Posterior vena cava (tissue), 2 donors: Measurements from ENCODE around the gene C1orf159. TPM values are rescaled to one million over a fixed set of nuclear protein-coding genes. Genes with fewer than 3 reads are reported as not detected.
"Not testable (repeated sequence)": the region's sequence is repeated elsewhere in the genome, so short reads cannot be mapped to it uniquely, and the experiment has no call there.

Experiments used
- DNase-seq: peaks from one replicate; pipeline ENCODE4 v3.0.0-alpha.2; 2020; ENCODE audit warnings: low spot score
- intact Hi-C, 2 donors: fragments of 100-400 bp; cut with DNase I; formaldehyde crosslinking; loops; one replicate each; pipeline versions ENCODE4 v1.14.1 to v1.14.2; 2022 to 2023
- total RNA-seq, 2 donors: library from RNA; stranded (reverse); fragmentation: NEBNext Ultra II Directional; extraction: Animal tissue kit (Norgen Biotek cat#: 25700); gene quantifications; one replicate each; pipeline ENCODE4 v1.2.1, GENCODE V29; 2021
- donor health status: DM: yes; HTN: yes; CAD: no.
- donor health status: DM: yes; HTN: yes; CAD: no.

The C1orf159 gene
- total RNA-seq, 2 donors from 2014 or later = 6.7 to 7.4 TPM

DNA sequence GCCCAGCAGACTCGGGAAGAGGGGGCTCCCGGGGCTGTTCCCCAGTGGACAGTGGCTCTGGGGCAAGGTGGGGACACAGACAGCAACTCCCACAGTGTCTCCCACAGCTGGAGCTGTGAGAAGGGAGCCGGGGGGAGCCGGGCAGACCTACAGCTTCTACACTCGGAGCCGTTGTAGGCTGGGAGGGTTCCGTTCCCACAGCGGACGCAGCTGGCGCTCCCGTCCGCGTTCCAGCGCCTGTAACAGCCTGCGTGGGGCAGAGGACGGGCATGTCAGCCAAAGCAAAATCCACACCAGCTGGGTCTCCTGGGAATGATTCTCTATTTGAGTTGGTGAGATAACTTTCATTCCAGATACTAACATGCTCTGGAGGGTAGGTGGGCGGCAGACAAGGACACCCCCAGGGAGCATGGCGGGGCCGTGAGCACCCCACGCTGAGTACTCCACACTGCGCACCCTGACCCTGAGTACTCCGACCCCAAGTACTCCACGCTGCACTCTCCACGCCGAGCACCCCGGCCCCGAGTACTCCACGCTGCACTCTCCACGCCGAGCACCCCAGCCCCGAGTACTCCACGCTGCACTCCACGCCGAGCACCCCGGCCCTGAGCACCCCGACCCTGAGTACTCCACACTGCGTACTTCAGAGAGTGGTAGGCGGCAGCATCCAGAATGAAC is 28.4 kb downstream of the C1orf159 start:
- intact Hi-C loops = no loop called here
- peak; percentile 63 for DNase-seq

DNA sequence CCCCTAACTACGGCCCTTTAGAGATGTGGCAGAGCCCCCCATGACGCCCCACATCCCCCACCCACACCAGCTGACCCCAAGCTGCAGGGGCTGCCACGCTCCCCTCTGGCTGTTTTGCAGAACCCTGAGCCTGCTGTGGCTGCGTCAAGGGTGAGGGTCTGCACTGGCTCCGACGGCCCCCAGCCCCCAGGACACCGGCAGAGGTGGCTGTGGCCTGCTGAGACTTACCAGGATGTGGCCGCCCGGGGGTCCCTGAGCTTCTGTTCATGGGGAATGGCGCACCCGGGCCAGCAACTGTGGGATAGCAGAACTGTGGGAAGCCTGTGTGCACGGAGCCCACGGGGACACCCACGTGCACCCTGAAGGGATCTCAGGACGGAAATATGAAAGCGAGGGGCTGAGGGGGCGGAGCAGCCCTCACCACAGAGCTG is 29.0 kb downstream of the C1orf159 start:
- DNase-seq = peak; percentile 79
- intact Hi-C loops = no loop called here

DNA sequence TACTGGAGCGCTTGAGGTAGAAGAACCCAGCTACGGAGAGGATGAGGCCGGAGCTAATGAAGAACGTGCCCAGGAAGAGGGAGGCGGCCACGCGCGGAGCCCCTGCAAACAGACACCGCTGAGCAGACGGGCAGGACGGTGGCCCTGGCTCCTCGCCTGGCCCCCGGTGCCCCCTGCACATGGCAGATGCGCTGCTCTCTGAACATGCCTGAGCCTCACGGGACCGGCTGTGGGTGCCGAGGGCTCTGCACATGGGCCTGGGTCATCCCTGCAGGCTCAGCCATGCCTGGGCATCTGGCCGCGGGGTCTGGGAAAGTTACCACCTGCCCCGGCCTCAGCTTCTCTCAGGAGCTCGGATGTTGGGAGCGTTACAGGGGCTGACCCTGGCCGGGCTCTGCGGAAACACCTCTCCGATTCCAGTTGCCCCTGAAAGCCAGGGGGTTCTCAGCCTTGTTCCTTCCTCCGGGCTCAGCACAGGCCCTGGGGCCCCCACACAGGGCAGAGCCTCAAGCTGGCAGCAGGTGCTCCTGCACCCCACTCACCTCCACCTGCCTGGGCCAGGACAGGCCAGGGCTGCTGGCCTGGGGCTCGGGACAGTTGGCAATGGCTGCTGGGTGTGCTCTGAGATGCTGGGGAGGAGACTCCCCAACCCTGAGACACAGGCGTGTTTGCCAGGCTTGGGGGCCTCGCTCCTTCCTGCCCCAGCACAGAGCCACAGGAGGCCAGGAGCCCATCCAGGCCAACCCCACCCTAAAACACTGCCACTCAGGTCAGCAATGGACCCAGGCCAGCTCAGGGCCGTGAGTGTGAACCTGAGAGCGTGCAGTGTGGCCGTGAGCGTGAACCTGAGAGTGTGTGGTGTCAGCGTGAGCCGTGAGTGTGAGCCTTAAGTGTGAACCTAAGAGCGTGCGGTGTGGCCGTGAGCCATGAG is 29.7 kb downstream of the C1orf159 start:
- DNase-seq = peak; percentile 74
- intact Hi-C loops = no loop called here

DNA sequence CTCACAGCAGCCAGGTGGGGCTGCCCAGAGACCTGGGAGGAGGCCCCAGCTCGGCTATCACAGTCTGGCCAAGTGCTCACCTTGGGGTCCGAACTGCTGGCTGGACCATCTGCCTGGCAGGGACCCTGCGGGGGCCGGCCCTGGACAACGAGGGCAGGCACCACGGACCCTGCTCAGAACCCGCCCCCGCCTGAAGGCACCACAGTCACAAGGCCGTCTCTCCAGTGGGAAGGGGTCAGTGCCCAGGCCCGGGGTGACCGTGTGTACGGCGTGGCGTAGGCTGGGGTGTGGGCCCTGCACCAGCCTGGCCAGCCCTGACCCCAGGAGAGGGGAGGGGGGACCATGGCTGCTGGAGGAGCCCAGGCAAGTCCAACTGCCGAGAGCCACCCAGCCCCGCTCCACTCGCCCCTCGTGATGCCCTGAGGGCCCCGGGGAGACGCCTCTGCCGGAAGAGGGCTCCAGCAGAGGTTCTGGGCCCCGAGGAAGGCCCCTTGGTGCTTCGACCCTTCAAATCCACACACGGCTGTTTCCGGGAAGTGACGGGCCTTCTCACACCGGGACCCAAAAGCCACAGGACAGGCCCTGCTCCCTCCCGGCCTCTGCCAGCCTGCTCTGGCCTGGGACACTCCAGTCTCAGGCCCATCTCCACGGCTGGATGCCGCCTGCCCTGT is 30.6 kb downstream of the C1orf159 start:
- intact Hi-C loops = no loop called here
- DNase-seq = peak; percentile 75

DNA sequence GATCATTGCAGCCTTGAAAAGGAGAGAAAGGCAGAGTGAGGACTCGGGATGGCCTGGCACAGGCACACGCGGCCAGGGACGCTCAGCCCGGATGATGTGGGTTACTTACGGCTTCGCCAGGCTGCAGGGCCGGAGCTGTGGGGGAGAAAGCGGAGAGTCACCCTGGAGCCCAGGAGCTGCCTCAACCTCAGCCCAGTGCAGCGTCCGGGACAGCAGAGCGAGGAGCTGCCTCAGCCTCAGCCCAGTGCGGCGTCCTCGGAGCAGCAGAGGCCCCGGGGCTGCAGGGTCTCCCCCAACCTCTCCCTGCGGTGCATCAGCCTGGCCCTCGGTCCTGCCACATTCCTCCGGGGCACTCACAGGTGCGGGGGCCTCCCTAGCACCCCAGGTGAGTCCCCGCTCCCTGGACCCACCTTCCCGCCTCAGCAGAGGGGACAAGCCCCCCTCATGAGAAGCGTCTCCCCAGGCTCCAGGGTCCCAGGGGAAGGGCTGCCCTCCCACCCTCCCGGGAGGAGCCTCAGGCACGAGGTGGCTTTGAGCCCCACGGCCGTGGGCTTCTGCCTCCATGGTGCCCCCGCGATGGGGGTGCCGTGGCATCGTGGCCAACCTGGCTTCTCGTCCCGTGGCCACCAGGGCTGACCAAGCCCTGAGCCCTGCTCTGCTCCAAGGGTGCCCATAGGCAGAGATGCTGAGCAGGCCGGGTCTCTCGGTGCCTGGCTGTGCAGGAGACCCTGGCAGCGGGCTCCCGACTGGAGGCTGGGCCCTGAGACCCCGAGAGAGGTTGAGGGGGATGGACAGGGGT is 31.3 kb downstream of the C1orf159 start:
- intact Hi-C loops = loop anchor here in 1 of 2 donors (5.0 kb wide), 1 partner anchor 1088 kb away; no protein-coding TSS in a partner anchor

DNA sequence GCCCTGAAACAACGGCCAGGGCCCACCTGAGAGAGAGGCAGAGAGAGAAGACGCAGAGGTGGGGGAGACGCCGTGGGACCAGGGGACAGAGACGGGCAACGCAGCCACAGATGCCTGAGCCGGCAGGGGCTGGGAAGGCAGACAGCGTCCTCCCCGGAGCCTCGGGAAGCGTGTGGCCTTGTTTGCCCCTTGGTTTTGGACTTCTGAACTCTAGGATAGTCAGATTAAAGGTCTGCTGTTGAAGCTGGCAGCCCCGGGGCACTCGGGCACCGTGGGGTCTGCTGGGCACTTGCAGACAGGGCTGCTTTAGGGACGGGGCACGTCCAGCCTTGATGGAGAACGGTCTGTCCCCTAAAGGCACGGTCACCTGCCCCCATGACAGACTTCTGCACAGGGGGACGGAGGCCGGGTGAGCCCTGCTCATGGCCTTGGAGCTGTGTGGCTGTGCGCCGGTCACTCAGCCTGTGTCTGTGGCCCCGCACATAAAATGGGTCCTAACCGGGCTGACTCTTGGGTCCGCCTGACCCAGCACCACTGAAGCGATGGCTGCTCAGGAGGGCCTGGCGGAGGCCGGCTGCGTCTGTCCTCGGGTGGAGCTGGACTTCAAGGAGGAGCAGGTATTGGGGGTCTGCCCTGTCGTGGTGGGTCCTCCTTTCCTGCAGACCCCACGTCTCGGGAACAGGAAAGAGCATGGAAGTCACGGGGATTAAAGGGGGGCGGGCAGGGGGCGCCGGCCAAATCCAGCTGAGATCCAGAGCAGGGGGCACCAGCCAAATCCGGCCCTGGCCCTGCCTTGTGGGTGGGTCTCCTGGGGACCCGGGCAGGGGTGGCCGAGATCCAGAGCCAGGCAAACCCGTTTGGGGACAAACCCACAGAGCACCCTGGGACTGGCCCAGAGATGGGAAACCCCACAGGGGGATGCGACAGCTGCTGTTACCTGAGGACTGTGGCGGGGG is 32.2 kb downstream of the C1orf159 start:
- DNase-seq = peak; percentile 79

More for the DNA sequence above, 31.3 kb downstream of the C1orf159 start:
- DNase-seq = peak; percentile 70

DNA sequence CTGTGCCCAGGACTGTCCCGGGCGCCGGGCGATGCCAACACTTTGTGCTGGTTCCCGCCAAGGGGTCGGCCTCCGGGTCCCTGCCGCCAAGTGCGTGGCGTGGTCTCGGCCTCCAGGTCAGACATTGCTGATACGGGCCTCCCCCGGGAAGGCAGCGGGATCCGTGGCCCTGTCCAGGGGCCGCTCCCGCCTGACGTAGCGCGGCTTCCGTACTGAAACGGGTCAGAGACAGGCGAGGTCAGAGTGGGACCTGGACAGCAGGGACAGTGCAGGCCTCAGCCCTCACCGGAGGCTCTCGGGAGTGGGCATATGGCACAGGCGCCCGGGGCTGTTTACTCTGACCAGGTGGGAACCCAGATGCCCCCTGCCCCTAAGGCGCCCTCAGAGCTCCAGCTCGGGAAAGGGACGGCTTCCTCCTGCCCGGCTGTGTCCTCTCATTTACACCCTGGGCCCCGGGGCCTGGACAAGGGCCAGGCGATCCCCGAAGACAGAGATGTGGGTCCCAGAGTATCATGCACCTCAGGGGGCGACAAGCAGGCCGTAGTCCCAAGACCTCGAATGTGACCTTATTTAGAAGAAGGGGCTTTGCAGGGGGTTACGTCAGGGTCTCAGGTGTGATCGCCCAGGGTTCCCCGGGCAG is 33.0 kb downstream of the C1orf159 start:
- peak; percentile 76 for DNase-seq
- intact Hi-C loops = loop anchor here in 1 of 2 donors (5.0 kb wide), 1 partner anchor 1089 kb away; no protein-coding TSS in a partner anchor

More for the DNA sequence above, 32.2 kb downstream of the C1orf159 start:
- intact Hi-C loops = loop anchor here in 1 of 2 donors (5.0 kb wide), 1 partner anchor 1089 kb away; no protein-coding TSS in a partner anchor

DNA sequence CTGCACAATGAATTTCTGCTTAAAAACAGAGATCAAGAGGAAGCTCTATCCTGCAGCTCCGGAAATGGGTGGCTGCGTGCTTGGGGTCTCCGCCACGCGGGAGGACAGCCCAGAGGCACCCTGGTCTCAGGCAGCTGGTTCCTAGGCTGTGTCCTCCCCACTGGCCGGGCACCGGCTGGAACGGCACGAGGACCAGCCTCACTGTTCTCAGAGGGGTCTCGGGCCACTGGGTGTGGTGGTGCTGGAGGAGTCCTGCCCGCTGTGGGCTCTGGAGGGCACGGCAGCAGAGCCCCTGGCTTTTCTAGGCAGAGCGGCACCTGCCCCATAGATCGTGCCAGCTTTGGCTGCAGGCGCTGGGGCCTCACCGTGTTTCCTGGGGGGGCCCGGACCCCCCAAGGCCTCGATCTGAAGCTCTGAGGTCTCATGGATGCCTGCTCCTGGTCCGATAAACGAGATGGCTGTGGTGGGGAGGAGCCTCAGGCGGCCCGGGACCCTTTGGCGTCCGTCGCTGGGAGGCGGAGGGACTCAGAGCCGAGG is 33.6 kb downstream of the C1orf159 start:
- peak; percentile 61 for DNase-seq
- intact Hi-C loops = loop anchor here in 1 of 2 donors (5.0 kb wide), 1 partner anchor 1090 kb away; no protein-coding TSS in a partner anchor

DNA sequence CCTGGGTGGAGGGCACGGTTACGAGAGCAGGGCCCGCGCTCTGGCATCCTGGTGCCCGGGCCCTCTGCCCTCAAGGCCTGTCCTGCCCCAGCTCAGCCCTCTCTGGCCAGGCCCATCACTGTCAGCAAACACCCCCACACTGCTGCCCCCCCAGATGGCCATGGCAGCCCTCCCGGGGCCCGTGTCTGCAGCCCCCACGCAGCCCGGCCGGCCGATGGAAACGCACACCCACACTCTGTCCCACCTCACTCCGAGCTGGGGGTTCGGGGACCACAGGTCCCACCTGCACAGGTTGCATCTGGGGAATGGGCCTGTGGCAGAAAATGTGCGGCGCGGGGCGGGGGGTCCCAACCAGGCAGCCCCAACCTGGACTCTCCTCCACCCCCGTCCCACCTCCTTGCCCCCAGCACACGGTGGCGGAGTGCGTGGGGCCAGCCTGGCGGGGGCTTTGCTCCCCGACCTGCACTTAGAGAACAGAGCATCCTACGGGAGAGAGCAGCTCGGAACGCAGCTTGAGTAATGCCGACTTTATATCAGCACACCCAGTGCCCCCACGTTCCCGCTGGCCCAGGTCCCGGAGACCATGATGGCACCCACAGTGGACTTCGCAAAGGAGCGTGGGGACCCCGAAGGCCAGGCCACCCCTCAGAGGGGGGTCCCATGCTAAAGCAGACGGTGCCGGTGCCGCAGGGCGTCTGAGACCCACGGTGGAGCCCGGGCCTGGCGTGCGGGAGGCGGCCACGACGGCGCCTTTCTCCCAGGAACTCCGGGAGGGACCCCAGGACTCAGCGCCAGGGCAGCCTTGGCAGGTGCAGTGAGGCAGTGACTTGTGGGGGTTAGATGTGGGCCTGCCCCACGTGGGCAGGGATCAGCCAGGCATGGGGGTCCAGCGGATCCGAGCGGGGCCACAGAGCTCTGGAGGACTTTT is 34.3 kb downstream of the C1orf159 start:
- intact Hi-C loops = loop anchor here in 1 of 2 donors (5.0 kb wide), 1 partner anchor 1091 kb away; no protein-coding TSS in a partner anchor
- peak; percentile 81 for DNase-seq

DNA sequence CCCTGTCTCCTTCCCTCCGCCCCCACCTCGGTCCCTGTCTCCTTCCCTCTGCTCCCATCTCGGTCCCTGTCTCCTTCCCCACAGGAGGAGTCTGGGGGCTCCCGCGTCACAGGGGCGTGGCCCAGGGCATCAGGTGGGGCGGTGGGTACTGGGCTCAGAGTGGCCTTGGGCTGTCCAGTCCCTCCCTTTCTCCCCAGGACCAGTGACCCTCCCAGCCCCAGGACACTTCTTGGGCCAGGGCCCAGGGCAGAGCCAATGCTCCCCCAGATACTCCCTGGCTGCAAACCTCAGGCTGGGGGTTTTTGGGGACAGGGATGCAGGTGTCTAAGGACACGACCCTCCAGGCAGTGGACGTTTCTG is 35.0 kb downstream of the C1orf159 start:
- intact Hi-C loops = loop anchor here in 1 of 2 donors (5.0 kb wide), 1 partner anchor 1091 kb away; no protein-coding TSS in a partner anchor
- peak; percentile 75 for DNase-seq

DNA sequence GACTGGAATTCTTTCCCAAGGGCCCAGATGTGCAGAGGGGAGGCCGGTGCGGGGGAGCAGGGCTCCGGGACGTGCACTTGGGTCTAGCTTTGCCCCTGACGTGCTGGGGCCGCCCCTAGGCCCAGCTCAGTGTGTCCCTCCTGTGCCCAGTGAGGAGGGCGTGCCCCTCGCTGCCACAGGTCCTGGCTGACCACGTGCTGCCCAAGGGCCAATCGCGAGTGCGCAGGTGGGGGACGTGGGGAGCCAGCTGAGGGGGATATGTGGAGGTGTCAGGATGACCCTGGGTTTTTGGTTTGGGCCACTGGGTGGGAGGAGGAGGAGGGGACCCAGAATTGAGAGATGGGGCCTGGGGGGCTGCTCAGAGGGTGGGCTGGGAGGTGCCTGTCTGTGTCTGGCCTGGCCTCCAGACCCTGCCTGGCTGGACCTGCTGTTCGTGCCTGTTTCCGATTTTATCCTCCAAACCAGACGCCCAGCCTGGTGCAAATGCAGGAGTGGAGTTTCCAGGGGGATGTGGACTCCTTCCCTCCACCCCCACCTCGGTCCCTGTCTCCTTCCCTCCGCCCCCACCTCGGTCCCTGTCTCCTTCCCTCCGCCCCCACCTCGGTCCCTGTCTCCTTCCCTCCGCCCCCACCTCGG is 35.6 kb downstream of the C1orf159 start:
- DNase-seq = peak; percentile 80
- intact Hi-C loops = loop anchor here in 1 of 2 donors (5.0 kb wide), 1 partner anchor 1092 kb away; no protein-coding TSS in a partner anchor

DNA sequence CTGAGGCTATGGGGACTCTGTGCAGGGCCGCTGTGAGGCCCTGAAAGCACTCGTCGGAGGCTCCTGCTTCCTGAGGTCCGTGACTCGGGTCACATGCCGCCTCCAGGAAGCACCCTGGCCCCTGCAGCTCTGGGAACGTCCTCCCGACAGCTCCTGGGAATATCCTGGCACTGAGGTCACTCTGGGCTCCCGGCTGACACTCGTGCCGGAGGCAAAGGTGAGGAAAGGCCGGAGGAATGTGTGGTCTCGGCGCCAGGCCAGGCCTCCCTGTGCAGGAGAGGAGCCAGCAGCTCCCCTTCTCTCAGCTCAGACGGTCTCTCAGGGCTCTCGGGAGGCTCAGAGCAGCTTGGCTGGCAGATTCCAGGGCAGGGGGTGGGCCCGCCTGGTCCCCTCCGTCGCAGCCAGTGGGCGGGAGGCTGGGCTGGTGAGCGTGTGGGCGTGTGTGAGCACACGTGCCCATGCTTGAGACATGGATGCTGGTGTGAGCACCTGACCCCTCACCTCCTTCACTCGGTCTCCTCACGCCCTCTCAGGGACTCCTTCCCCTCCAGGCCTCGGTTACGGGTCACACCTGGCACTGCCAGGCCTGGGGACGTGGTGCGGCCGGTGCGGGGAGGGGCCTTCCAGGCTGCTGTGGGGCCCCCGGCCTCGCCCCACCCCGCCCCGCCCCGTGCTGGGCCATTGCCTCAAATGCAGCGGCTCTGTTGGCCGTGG is 36.3 kb downstream of the C1orf159 start:
- intact Hi-C loops = loop anchor here in 1 of 2 donors (5.0 kb wide), 1 partner anchor 1093 kb away; no protein-coding TSS in a partner anchor

DNA sequence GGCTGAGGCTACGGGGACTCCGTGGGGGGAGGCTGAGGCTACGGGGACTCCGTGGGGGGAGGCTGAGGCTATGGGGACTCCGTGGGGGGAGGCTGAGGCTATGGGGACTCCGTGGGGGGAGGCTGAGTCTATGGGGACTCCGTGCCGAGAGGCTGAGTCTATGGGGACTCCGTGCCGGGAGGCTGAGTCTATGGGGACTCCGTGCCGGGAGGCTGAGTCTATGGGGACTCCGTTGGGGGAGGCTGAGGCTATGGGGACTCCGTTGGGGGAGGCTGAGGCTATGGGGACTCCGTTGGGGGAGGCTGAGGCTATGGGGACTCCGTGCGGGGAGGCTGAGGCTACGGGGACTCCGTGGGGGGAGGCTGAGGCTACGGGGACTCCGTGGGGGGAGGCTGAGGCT is 38.5 kb downstream of the C1orf159 start:
- DNase-seq = peak; percentile 59
- intact Hi-C loops = not testable (repeated sequence)

More for the DNA sequence above, 36.3 kb downstream of the C1orf159 start:
- DNase-seq = peak; percentile 85

DNA sequence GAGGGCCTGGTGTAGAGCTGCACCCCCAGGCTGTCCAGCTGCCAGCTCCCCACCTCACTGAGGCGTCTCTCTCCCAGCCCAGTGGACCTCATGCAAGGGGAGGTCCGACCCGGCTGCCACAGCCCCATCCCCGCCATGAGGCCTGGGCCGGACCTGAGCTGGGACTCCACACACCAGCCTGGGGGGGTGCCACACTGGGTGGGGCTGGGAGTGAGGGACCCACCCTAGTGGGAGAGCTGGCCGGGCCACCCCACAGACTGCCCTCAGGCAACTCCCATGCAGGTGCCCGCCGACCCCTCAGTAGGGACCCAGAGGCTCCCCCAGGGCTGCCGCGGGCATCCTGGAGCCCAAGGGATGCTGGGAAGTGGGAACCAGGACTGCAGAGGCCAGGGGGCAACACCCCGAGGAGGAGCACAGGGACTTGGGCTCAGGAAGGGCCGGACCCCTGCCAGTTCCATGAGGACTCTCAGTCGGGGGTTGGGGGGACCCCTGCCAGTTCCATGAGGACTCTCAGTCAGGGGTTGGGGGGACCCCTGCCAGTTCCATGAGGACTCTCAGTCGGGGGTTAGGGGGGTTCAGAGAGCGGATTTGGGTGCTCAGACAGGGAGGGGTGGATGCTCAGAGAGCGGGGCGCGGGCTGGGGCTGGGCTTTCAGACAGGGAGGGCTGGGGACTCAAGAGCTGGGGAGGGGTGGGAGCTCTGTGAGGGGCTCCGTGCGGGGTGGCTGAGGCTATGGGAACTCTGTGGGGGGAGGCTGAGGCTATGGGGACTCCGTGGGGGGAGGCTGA is 40.5 kb downstream of the C1orf159 start:
- DNase-seq = no peak
- intact Hi-C loops = no loop called here
